ENCODE results near the gene SCD5.

The SCD5 gene

GRCh38 chr4:82785611-82786400 is 12.8 kb downstream of the SCD5 start:
- no peak overlapping the region for H3K4me3 ChIP-seq (ENCODE audit: low read depth, low read length)
- TF ChIP-seq CTCF (IDR thresholded peaks at IDR 0.05; ENCODE audit: low read depth, low read length): no peak

GRCh38 chr4:82784681-82785610 is 13.7 kb downstream of the SCD5 start:
- no peak for TF ChIP-seq CTCF (IDR thresholded peaks at IDR 0.05; ENCODE audit: low read depth, low read length)
- no peak overlapping the region for H3K4me3 ChIP-seq (ENCODE audit: low read depth, low read length)

GRCh38 chr4:82782626-82783345 is 15.8 kb downstream of the SCD5 start:
- H3K4me3 ChIP-seq (ENCODE audit: low read depth, low read length): no peak overlapping the region
- TF ChIP-seq CTCF (IDR thresholded peaks at IDR 0.05; ENCODE audit: low read depth, low read length): no peak

- no peak overlapping the region for H3K4me3 ChIP-seq (ENCODE audit: low read depth, low read length)
- TF ChIP-seq CTCF (IDR thresholded peaks at IDR 0.05; ENCODE audit: low read depth, low read length): no peak
Observed at GRCh38 chr4:82780752-82781231, 17.8 kb downstream of the SCD5 start.

- no peak for TF ChIP-seq CTCF (IDR thresholded peaks at IDR 0.05; ENCODE audit: low read depth, low read length)
- H3K4me3 ChIP-seq (ENCODE audit: low read depth, low read length): no peak overlapping the region
Observed at GRCh38 chr4:82780170-82780751, 18.3 kb downstream of the SCD5 start.

- no peak for TF ChIP-seq CTCF (IDR thresholded peaks at IDR 0.05; ENCODE audit: low read depth, low read length)
- H3K4me3 ChIP-seq (ENCODE audit: low read depth, low read length): no peak overlapping the region
Observed at GRCh38 chr4:82779032-82779431, 19.6 kb downstream of the SCD5 start.

Measured in WI38 (cell line).